Cardiac fibroblast (primary cell): ENCODE results near the gene ZNF334.

ENCODE experiments used
- DNase-seq, 2 donors: peaks; one replicate each; pipeline versions ENCODE4 v3.0.0 to v3.0.0-alpha.2; 2010; ENCODE audit warnings: low read depth in 2 of 2
- H3K4me3 ChIP-seq, 2 donors: replicated peaks in 1 of 2; 1 replicate in 1 of 2; 2 replicates in 1 of 2; pipeline ENCODE4 v1.5.1; 2011; ENCODE audit warnings: low read depth in 2 of 2, low read length in 2 of 2, mild to moderate bottlenecking in 2 of 2, moderate library complexity in 1 of 2
- TF ChIP-seq, protein P1 (sequence below): IDR thresholded peaks from one replicate; pipeline ENCODE4 v1.5.1; 2011; ENCODE audit warnings: low read depth, mild to moderate bottlenecking, low read length, inconsistent platforms

ZNF334 gene

DNA sequence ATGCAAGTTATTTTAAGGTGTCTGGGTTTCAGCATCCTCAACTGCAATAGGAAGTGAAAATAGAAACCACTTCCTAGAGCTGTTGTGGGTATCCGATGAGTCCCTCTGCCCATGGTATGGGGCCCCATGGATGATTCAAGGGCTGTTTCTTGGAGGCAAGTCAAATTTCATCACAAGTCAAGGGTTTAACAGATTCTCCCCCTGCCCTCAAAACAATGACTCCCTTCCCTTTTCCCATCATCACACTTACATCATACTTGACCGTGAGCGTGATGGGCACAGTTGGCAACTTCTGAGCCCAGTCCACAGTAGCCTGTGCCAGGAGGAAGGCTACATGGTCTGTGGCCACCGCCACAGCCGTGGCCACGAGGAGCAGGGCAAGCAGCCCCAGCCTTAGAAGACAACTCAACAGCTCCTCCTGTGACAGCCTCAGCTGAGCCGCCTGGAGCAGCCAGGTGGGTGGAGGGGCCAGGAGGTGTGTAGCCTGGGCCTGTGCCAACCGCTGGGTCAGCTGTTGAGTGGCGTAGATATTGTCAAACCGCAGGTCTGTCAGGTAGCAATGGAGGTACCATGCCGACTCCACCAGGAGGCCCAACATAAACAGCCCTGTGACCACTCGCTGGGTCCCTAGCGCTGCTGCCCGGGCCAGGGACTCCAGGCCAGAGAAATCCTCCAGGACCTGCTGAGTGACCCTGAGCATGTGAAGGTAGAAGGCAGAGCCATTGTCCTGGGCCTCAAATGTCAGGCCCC, 31.9 kb upstream of the ZNF334 start:
- TF ChIP-seq, protein P1, sequence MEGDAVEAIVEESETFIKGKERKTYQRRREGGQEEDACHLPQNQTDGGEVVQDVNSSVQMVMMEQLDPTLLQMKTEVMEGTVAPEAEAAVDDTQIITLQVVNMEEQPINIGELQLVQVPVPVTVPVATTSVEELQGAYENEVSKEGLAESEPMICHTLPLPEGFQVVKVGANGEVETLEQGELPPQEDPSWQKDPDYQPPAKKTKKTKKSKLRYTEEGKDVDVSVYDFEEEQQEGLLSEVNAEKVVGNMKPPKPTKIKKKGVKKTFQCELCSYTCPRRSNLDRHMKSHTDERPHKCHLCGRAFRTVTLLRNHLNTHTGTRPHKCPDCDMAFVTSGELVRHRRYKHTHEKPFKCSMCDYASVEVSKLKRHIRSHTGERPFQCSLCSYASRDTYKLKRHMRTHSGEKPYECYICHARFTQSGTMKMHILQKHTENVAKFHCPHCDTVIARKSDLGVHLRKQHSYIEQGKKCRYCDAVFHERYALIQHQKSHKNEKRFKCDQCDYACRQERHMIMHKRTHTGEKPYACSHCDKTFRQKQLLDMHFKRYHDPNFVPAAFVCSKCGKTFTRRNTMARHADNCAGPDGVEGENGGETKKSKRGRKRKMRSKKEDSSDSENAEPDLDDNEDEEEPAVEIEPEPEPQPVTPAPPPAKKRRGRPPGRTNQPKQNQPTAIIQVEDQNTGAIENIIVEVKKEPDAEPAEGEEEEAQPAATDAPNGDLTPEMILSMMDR: no peak
- no peak overlapping the region for H3K4me3 ChIP-seq
- DNase-seq: peak in 1 of 2 donors; percentile 31

DNA sequence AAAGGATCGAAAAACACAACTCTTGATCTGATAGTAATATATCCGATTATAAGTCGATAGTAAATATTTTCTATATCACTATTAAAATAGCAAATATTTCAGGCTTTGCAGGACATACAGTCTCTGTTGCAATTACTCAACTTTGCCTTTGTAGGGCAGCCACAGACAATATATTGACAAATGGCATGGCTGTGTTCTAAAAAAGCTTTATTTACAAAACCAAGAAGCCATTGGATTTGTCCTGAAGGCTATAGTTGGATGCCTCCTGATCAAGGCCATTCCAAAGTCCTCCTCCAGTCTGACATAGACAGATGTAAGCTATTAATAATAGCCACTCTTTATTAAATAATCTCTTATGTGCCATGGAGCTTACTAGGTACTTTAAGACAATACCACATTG, 31.2 kb upstream of the ZNF334 start:
- TF ChIP-seq, protein P1: no peak
- H3K4me3 ChIP-seq: no peak overlapping the region
- DNase-seq: peak; percentile 21 to 34

DNA sequence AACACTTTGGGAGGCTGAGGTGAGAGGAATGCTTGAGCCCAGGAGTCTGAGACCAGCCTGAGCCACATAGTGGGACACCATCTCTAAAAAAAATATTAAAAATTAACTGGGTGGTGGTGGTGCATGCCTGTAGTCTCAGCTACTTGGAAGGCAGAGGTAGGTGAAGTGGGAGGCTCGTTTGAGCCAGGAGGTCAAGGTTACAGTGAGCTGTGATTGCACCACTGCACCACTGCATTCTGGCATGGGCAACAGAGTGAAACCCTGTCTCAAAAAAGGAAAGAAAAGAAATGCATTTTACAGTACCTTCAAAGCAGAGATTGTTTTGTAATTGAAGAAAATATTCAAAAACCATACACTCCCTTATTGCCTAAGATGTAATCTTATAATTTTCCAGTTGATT, 30.6 kb upstream of the ZNF334 start:
- H3K4me3 ChIP-seq: no peak overlapping the region
- no peak for DNase-seq
- TF ChIP-seq, protein P1: no peak

DNA sequence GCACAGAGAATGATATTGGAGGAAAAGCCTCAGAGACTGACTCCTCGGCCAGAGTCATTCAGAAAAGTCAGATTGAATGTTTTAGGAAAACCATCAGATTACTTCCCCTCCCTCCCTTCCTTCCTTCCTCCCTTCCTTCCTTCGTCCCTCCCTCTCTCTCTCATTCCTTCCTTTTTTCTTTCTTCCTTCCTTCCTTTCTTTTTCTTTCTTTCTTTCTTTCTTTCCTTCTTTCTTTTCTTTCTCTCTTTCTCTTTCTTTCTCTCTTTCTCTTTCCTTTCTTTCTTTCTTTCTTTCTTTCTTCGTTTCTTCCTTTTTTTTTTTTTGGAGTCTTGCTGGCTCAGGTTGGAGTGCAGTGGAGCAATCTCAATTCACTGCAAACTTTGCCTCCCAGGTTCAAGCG, 29.7 kb upstream of the ZNF334 start:
- TF ChIP-seq, protein P1: no peak
- no peak for DNase-seq

DNA sequence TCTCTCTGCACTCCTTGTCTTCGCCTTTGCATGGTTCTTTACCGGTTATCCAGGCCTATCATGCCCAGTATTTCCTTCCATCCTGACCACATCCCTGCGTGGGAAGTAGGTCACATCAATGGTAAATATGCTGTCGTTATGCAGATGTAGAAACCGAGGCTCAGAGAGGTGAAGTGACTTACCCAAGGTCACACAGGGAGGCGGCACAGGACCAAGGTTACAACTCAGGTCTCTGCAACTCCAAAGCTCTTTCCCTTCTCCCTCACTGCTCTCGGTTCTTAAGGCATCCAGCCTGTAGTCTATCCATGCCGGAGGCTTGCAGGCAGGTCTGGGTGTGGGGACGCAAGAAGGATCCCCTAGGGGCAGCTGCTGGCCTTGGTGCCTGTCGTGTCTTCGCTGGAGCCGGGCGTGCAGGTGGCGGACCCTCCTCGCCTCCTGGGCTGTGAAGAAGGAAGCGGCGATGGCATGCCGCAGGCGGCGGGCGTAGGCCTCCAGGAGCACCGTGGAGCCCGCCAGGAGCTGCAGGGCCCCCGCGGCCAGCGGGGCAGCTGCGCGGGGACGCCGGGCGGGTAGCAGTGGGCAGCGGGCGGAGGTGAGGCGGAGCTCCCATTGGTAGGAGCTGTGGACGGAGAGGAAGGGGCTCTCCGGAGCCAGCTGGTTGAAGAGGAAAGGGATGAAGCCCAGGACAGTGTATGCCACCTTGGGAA, 28.0 kb upstream of the ZNF334 start:
- H3K4me3 ChIP-seq: no peak overlapping the region
- TF ChIP-seq, protein P1: no peak
- DNase-seq: no peak

More for the DNA sequence above, 29.7 kb upstream of the ZNF334 start:
- H3K4me3 ChIP-seq: no peak overlapping the region

- no peak for DNase-seq
- H3K4me3 ChIP-seq: no peak overlapping the region
- TF ChIP-seq, protein P1: no peak
Measured at GRCh38 chr20:46539113-46539512, 25.8 kb upstream of the ZNF334 start.
